Measurements from ENCODE around the gene EFCAB8. TPM values are rescaled to one million over a fixed set of nuclear protein-coding genes. Genes with fewer than 3 reads are reported as not detected.
A peak's percentile ranks its signal among the peaks of the same experiment; 100 is the strongest.

EFCAB8 gene
- total RNA-seq, 2 donors from 2014 or later = 0.52 to 0.70 TPM

GRCh38 chr20:32911355-32911754, 52.6 kb downstream of the EFCAB8 start:
- DNase-seq (ENCODE audit: low spot score in 2 of 2) (peak in 1 of 2 donors; percentile 52), ATAC-seq (no peak)
- Mint-ChIP-seq H3K36me3 (peaks cover 10 to 13% of the 10 kb centered on the region in 2 donors), H3K9me3 (peaks cover 9 to 16% of the 10 kb centered on the region in 2 donors), H3K27ac (no peak overlapping the region)

- peak overlapping the region in 1 of 2 donors; percentile 53 for H3K27ac Mint-ChIP-seq
- no peak for ATAC-seq
- peaks cover 10 to 14% of the 10 kb centered on the region in 2 donors for H3K36me3 Mint-ChIP-seq
Observed at GRCh38 chr20:32912688-32913087, 54.0 kb downstream of the EFCAB8 start.

GRCh38 chr20:32914031-32914430, 55.3 kb downstream of the EFCAB8 start:
- peak in 1 of 2 donors; percentile 30 for DNase-seq (ENCODE audit: low spot score in 2 of 2)
- H3K36me3 Mint-ChIP-seq = peaks cover 10 to 14% of the 10 kb centered on the region in 2 donors
- ATAC-seq = no peak
- H3K9me3 Mint-ChIP-seq = peaks cover 9 to 16% of the 10 kb centered on the region in 2 donors
- H3K27ac Mint-ChIP-seq = no peak overlapping the region

More at GRCh38 chr20:32912688-32913087, 54.0 kb downstream of the EFCAB8 start:
- peaks cover 9 to 16% of the 10 kb centered on the region in 2 donors for H3K9me3 Mint-ChIP-seq
- DNase-seq (ENCODE audit: low spot score in 2 of 2) = no peak

DNA sequence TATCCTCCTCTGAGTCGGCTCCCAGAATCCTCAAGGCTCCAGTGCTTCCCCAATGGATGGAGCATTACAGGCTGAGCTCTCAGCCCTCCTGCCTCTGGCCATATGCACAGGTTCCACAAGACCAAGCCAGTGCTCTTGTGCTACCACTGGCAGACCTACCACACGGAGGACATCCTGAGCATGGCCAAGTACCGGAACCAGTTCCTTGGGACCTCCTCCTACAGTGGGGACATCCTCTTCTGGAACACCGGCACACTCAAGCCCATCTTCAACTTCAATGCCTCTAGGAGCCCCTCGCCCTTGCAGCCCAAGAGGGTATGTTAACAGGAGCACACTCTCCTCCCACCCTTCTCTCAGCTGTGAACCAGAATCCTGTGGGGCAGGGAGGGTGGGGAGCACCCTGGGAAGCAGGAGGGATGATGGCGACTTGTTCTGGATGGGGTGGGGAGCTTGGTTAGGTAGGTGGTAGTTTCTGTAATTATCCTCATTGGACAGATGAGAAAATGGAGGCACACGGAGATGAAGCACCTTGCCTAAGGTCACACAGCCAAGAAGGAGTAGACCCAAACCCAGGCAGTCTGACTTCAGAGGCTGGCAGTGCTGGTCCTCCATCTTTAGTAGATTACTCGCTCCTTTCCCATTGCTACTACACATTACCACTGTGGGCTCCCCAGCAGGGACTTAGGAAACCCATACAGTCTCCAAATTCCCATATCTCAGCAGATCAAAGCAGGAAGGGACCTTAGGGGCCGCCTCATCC, 58.6 kb downstream of the EFCAB8 start:
- no peak for DNase-seq (ENCODE audit: low spot score in 2 of 2)
- H3K27ac Mint-ChIP-seq = no peak overlapping the region

GRCh38 chr20:32918296-32918695, 59.6 kb downstream of the EFCAB8 start:
- Mint-ChIP-seq H3K9me3 (peaks cover 8 to 15% of the 10 kb centered on the region in 2 donors), H3K27ac (no peak overlapping the region), H3K36me3 (peaks cover 14 to 16% of the 10 kb centered on the region in 2 donors)
- DNase-seq (ENCODE audit: low spot score in 2 of 2) (no peak), ATAC-seq (no peak)

More for the DNA sequence above, 58.6 kb downstream of the EFCAB8 start:
- ATAC-seq = no peak
- Mint-ChIP-seq H3K9me3 (peaks cover 9 to 16% of the 10 kb centered on the region in 2 donors), H3K36me3 (peaks cover 14 to 16% of the 10 kb centered on the region in 2 donors)

GRCh38 chr20:32918751-32919150, 60.0 kb downstream of the EFCAB8 start:
- ATAC-seq = no peak
- Mint-ChIP-seq H3K9me3 (peaks cover 5 to 11% of the 10 kb centered on the region in 2 donors), H3K27ac (no peak overlapping the region), H3K36me3 (peaks cover 14 to 16% of the 10 kb centered on the region in 2 donors)
- no peak for DNase-seq (ENCODE audit: low spot score in 2 of 2)

GRCh38 chr20:32920066-32920465, 61.3 kb downstream of the EFCAB8 start:
- DNase-seq (ENCODE audit: low spot score in 2 of 2) (no peak), ATAC-seq (no peak)
- H3K27ac Mint-ChIP-seq = peak overlapping the region in 1 of 2 donors; percentile 3
- H3K9me3 Mint-ChIP-seq = peaks cover 4 to 5% of the 10 kb centered on the region in 2 donors
- peaks cover 13 to 15% of the 10 kb centered on the region in 2 donors for H3K36me3 Mint-ChIP-seq

DNA sequence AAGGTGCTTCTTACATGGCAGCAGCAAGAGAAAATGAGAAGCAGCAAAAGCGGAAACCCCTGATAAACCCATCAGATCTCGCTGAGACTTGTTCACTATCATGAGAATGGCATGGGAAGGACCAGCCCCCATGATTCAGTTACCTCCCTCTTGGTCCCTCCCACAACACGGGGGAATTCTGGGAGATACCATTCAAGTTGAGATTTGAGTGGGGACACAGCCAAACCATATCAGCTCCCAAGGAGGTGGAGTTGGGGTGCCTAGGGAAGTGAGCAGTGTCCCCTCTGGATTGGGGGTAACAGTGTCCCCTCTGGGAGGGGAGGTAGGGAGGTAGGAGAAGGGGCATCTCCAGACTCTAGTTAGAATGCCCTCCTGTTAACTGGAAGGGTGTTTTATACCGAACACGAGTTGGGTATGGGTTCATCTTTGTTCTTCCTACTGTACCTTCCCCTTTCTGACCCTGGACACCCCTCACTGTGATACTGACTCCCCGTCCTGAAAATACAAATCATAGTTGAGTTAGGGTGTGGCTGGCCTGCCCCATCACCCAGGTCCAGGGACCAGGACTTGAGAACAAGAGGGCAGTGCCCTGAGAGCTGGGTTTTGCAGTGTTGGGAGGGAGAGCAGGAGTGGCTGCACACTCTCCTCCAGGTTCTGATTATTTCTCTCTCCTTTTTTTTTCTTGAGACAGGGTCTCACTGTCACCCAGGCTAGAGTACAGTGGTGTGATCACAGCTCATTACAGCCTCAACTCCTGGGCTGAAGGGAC, 62.0 kb downstream of the EFCAB8 start:
- no peaks in the 10 kb centered on the region for H3K9me3 Mint-ChIP-seq
- peaks cover 7 to 8% of the 10 kb centered on the region in 2 donors for H3K36me3 Mint-ChIP-seq
- DNase-seq (ENCODE audit: low spot score in 2 of 2) (no peak), ATAC-seq (no peak)
- H3K27ac Mint-ChIP-seq = peak overlapping the region in 1 of 2 donors; percentile 3

DNA sequence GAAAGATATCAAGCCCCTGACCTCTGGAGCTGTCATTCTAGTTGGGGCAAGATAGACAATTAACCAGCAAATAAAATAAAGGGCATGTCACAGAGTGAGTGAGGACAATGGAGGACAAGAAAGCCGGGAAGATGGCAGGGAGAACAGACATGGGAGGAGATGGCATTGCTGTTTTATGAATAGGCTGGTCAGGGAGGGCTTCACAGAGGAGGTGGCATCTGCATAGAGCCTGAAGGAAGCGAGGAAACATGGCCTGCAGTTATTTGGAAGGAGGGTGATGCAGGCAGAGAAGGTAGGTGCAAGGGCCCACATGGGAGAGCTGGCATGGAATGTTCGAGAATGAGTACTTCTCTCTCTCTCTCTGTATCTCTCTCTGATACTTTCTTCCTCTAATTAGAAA, 63.7 kb downstream of the EFCAB8 start:
- no peak for ATAC-seq
- Mint-ChIP-seq H3K36me3 (peaks cover 0 to 6% of the 10 kb centered on the region in 2 donors), H3K27ac (peak overlapping the region in 1 of 2 donors; percentile 72), H3K9me3 (no peaks in the 10 kb centered on the region)
- DNase-seq (ENCODE audit: low spot score in 2 of 2) = no peak

- H3K9me3 Mint-ChIP-seq = no peaks in the 10 kb centered on the region
- H3K36me3 Mint-ChIP-seq = peaks cover 0 to 6% of the 10 kb centered on the region in 2 donors
- H3K27ac Mint-ChIP-seq = no peak overlapping the region
- no peak for DNase-seq (ENCODE audit: low spot score in 2 of 2)
- no peak for ATAC-seq
Observed at GRCh38 chr20:32924781-32925180, 66.1 kb downstream of the EFCAB8 start.

DNA sequence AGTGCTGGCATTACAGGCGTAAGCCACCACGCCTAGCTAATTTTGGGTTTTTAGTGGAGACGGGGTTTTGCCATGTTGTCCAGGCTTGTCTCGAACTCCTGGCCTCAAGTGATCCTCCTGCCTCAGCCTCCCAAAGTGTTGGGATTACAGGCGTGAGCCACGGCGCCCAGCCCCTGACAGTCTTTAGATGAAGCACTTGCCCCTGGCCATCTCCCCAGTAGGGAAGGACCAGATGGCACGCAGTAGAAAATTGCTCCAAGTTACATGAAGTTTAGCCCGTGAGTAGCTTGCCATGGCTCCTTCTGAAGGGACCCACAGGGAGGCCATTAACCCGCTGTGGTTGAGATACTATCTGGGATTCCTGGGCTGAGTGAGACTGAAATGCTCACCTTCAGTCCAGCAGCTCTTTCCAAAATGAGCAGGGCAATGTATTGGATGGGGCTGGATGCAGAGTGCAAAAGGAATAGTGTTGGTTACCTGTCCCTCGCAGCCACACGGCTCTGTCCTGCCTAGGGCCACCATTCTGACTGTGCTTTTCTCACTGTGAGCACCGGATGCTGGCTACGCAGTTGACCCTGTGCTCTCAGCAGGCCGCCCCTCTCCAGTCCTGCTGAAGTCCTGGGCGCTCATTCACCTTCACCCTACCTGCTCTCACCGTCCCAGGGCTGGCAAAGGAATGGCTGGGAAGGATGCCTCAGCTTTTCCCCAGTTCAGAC, 66.9 kb downstream of the EFCAB8 start:
- ATAC-seq (no peak), DNase-seq (ENCODE audit: low spot score in 2 of 2) (no peak)
- H3K9me3 Mint-ChIP-seq = no peaks in the 10 kb centered on the region
- H3K27ac Mint-ChIP-seq = no peak overlapping the region
- H3K36me3 Mint-ChIP-seq = no peaks in the 10 kb centered on the region

DNA sequence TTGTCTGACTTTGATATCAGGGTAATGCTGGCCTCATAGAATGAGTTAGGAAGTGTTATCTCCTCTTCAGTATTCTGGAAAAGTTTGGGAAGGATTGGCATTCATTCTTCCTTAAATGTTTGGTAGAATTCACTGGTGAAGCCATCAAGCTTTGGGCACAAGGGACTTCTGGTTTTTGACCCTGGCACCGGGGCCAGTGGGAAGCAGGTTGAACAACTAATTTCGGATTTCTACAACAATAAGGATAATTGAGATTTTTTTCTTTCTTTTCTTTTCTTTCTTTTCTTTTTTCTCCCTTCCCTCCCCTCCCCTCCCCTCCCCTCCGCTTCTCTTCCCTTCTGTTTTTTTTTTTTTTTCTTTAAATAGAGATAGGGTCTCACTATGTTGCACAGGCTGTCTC, 70.4 kb downstream of the EFCAB8 start:
- no peak for ATAC-seq
- no peaks in the 10 kb centered on the region for H3K36me3 Mint-ChIP-seq
- H3K9me3 Mint-ChIP-seq = no peaks in the 10 kb centered on the region
- DNase-seq (ENCODE audit: low spot score in 2 of 2) = no peak
- no peak overlapping the region for H3K27ac Mint-ChIP-seq

- ATAC-seq (no peak), DNase-seq (ENCODE audit: low spot score in 2 of 2) (no peak)
- Mint-ChIP-seq H3K36me3 (no peaks in the 10 kb centered on the region), H3K27ac (no peak overlapping the region), H3K9me3 (no peaks in the 10 kb centered on the region)
Observed at GRCh38 chr20:32930181-32930580, 71.5 kb downstream of the EFCAB8 start.

GRCh38 chr20:32930701-32931100, 72.0 kb downstream of the EFCAB8 start:
- no peak overlapping the region for H3K27ac Mint-ChIP-seq
- no peaks in the 10 kb centered on the region for H3K36me3 Mint-ChIP-seq
- H3K9me3 Mint-ChIP-seq = no peaks in the 10 kb centered on the region
- ATAC-seq = no peak
- no peak for DNase-seq (ENCODE audit: low spot score in 2 of 2)

GRCh38 chr20:32934580-32934979, 75.9 kb downstream of the EFCAB8 start:
- ATAC-seq (no peak), DNase-seq (ENCODE audit: low spot score in 2 of 2) (no peak)
- H3K36me3 Mint-ChIP-seq = no peaks in the 10 kb centered on the region
- no peak overlapping the region for H3K27ac Mint-ChIP-seq
- no peaks in the 10 kb centered on the region for H3K9me3 Mint-ChIP-seq

DNA sequence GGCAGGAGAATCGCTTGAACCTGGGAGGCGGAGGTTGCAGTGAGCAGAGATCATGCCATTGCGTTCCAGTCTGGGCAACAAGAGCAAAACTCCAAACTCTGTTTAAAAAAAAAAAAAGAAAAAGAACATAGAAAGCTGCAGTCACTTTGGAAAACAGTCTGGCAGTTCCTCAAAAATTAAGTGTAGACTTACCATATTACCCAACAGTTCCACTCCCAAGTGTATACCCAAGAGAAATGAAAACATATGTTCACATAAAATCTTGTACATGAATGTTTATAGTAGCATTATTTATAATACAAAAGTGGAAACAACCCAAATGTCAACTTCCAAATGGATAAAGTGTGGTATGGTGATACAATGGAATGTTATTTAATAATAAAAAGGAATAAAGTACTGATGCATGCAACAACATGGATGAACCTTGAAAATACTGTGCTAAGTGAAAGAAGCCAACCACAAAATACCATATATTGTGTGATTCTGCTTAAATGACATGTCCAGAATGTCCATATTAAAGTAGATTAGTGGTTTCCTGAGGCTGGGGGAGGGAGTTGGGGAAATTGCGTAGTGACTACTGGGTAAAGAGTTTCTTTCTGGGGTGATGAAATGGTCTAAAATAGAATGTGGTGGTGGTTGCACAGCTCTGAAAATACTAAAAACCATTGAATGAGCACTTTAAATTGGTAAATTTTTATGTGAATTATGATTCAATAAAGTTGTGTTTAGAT, 82.6 kb downstream of the EFCAB8 start:
- Mint-ChIP-seq H3K9me3 (peaks cover 0 to 3% of the 10 kb centered on the region in 2 donors), H3K36me3 (peaks cover 0 to 7% of the 10 kb centered on the region in 2 donors), H3K27ac (no peak overlapping the region)
- ATAC-seq (no peak), DNase-seq (ENCODE audit: low spot score in 2 of 2) (no peak)

All from activated naive CD4-positive, alpha-beta T cell treated with anti-CD3 and anti-CD28 coated beads, Interleukin-2, amount 50 U/mL, for 72 hours (primary cell).